Measurements from ENCODE around the gene FEV.

DNA sequence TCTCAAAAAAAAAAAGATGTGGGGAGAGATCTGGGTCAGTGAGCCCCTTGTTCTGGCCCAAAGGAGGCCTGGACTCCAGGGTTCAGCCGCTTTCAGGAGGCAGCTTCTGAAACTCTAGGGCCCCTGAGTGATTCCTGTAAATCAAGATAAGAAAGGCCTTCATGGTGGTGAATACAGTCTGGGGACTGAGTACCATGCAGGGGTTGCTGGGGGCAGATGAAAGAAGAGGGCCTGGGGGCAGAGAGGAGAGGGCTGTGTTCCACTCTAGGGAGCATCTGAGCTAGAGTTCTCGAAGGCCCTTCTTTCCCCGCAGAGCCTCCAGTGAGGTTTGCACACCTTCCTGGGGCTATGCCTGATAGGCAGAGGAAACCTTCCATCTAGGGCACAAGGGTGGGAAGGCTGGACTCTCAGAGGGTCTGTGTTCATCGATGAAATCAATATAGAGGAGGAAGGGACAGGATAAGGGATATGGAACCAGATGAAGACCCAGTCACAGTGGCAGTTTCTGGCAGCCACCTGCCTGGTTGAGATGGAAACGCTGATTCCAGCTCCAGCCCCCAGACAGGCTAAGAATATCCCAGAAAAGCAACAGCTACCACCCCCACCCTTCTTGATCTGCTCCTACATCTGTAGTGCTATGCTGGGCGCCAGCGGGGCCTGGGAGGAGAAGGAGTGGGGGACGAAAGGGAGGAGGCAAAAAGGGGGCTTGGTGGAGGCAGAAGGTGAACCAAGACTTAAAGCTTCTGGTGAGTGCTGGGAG lies 30.3 kb downstream of the FEV start:
- no peak for TF ChIP-seq POLR2A (IDR thresholded peaks at IDR 0.05)
- TF ChIP-seq, protein P1, sequence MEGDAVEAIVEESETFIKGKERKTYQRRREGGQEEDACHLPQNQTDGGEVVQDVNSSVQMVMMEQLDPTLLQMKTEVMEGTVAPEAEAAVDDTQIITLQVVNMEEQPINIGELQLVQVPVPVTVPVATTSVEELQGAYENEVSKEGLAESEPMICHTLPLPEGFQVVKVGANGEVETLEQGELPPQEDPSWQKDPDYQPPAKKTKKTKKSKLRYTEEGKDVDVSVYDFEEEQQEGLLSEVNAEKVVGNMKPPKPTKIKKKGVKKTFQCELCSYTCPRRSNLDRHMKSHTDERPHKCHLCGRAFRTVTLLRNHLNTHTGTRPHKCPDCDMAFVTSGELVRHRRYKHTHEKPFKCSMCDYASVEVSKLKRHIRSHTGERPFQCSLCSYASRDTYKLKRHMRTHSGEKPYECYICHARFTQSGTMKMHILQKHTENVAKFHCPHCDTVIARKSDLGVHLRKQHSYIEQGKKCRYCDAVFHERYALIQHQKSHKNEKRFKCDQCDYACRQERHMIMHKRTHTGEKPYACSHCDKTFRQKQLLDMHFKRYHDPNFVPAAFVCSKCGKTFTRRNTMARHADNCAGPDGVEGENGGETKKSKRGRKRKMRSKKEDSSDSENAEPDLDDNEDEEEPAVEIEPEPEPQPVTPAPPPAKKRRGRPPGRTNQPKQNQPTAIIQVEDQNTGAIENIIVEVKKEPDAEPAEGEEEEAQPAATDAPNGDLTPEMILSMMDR (IDR thresholded peaks at IDR 0.05), result no peak
